Body of pancreas (tissue), 4 donors: Measurements from ENCODE around the gene AGMO. TPM values are rescaled to one million over a fixed set of nuclear protein-coding genes. Genes with fewer than 3 reads are reported as not detected.
"Not testable (repeated sequence)": the region's sequence is repeated elsewhere in the genome, so short reads cannot be mapped to it uniquely, and the experiment has no call there.

Source experiments
- ATAC-seq: fragments of 150-250 bp; one replicate; pipeline ENCODE4 v1.9.1; 2016
- DNase-seq, 4 donors: peaks; one replicate each; pipeline ENCODE4 v3.0.0-alpha.2; 2019
- H3K27ac ChIP-seq, 4 donors: fragments of 200-600 bp; sonication (generic); 1 replicate in 3 of 4; 2 replicates in 1 of 4; pipeline versions ENCODE4 v1.5.1 to v1.6.1; 2016 to 2019; ENCODE audit warnings: mild to moderate bottlenecking in 1 of 4, mixed read lengths in 1 of 4, moderate library complexity in 1 of 4
- H3K27me3 ChIP-seq, 2 donors: fragments of 200-600 bp; sonication (generic); one replicate each; pipeline ENCODE4 v1.6.0; 2016; ENCODE audit warnings: mild to moderate bottlenecking in 1 of 2
- H3K36me3 ChIP-seq, 2 donors: fragments of 200-600 bp; sonication (generic); replicated peaks in 1 of 2; 2 replicates each; pipeline ENCODE4 v1.5.1; 2016; ENCODE audit warnings: low read depth in 2 of 2; ENCODE audit not compliant: insufficient read depth in 1 of 2
- H3K4me1 ChIP-seq: fragments of 200-600 bp; sonication (generic); one replicate; pipeline ENCODE4 v1.6.0; 2016
- H3K4me3 ChIP-seq, 2 donors: fragments of 200-600 bp; sonication (generic); 1 replicate in 1 of 2; 2 replicates in 1 of 2; pipeline ENCODE4 v1.5.1; 2016 to 2019
- H3K9me3 ChIP-seq, 3 donors: fragments of 200-600 bp; sonication (generic); 1 replicate in 2 of 3; 2 replicates in 1 of 3; pipeline ENCODE4 v1.5.1; 2016
- POLR2A ChIP-seq, 3 donors: fragments of 450-650 bp; IDR thresholded peaks; one replicate each; pipeline ENCODE4 v1.6.1; 2016; ENCODE audit warnings: antibody characterized with exemption in 3 of 3, mild to moderate bottlenecking in 2 of 3
- WGBS, 2 donors: methylation state at CpG; one replicate each; pipeline ENCODE4 v1.1.5; 2017; 5-methylcytosine and 5-hydroxymethylcytosine counted together
- intact Hi-C: fragments of 100-400 bp; cut with DNase I; formaldehyde crosslinking; loops from one replicate; pipeline ENCODE4 v1.15.1; 2023
- total RNA-seq, 2 donors: library from RNA; depleted of rRNA; stranded (reverse); fragments of >200 nt; gene quantifications; one replicate each; pipeline ENCODE4 v1.1.0, GENCODE V29; 2016
- TF ChIP-seq, protein P1 (sequence below), 7 experiments: fragments of 450-650 bp in 4 of 7; fragments of 200-600 bp in 3 of 7; sonication (generic) in 3 of 7; IDR thresholded peaks; one replicate each; pipeline ENCODE4 v1.5.1; 2016 to 2019; ENCODE audit warnings: antibody characterized with exemption in 7 of 7

Gene AGMO
- total RNA-seq, 2 donors from 2014 or later, result 0.52 TPM; not detected in 1

- no peaks in the 10 kb centered on the region for H3K27me3 ChIP-seq
- H3K4me1 ChIP-seq, result no peaks in the 10 kb centered on the region
- no peaks in the 10 kb centered on the region for H3K36me3 ChIP-seq
- WGBS, 2 donors, result 31 to 45% methylated on average over 3 of the region's 3 CpGs
- no peak overlapping the region for H3K27ac ChIP-seq
- TF ChIP-seq, protein P1, sequence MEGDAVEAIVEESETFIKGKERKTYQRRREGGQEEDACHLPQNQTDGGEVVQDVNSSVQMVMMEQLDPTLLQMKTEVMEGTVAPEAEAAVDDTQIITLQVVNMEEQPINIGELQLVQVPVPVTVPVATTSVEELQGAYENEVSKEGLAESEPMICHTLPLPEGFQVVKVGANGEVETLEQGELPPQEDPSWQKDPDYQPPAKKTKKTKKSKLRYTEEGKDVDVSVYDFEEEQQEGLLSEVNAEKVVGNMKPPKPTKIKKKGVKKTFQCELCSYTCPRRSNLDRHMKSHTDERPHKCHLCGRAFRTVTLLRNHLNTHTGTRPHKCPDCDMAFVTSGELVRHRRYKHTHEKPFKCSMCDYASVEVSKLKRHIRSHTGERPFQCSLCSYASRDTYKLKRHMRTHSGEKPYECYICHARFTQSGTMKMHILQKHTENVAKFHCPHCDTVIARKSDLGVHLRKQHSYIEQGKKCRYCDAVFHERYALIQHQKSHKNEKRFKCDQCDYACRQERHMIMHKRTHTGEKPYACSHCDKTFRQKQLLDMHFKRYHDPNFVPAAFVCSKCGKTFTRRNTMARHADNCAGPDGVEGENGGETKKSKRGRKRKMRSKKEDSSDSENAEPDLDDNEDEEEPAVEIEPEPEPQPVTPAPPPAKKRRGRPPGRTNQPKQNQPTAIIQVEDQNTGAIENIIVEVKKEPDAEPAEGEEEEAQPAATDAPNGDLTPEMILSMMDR (IDR thresholded peaks at IDR 0.05), result no peak
- TF ChIP-seq POLR2A (IDR thresholded peaks at IDR 0.05), result no peak
- no peaks in the 10 kb centered on the region for H3K9me3 ChIP-seq
- ATAC-seq, result no peak
- DNase-seq, result no peak
- intact Hi-C loops, result no loop called here
- H3K4me3 ChIP-seq, result no peak overlapping the region
Measured at GRCh38 chr7:15554744-15555143, 7.1 kb downstream of the AGMO start.

DNA sequence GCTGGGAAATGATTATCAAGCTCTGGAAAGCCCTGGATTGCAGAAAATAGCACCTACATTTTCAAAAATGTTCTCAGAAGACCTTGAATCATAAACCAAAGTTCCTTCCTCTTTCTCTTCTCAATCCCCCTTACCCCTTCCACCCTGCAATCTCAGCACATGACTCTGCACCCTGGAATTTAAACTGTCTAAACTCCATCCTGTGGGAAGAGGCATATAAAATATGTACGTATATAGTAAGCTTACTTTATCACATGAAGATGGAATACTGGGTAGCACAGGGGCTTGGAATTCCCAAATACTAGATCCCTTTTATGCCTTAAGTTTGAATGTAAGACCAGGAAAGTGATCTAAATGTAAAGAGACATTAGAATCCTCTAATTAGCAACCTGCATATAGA lies 7.7 kb downstream of the AGMO start:
- Histone ChIP-seq H3K4me3 (no peak overlapping the region), H3K27me3 (no peaks in the 10 kb centered on the region), H3K27ac (no peak overlapping the region), H3K9me3 (no peaks in the 10 kb centered on the region), H3K4me1 (no peaks in the 10 kb centered on the region), H3K36me3 (no peaks in the 10 kb centered on the region)
- ATAC-seq (no peak), DNase-seq (no peak)
- no peak for TF ChIP-seq POLR2A (IDR thresholded peaks at IDR 0.05)
- TF ChIP-seq, protein P1 (IDR thresholded peaks at IDR 0.05), result no peak
- intact Hi-C loops, result no loop called here
- 52 to 70% methylated on average over 1 of the region's 1 CpG for WGBS, 2 donors

DNA sequence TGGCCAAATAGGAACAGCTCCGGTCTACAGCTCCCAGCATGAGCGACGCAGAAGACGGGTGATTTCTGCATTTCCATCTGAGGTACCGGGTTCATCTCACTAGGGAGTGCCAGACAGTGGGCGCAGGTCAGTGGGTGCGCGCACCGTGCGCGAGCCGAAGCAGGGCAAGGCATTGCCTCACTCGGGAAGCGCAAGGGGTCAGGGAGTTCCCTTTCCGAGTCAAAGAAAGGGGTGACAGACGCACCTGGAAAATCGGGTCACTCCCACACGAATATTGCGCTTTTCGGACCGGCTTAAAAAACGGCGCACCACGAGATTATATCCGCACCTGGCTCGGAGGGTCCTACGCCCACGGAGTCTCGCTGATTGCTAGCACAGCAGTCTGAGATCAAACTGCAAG lies 14.5 kb downstream of the AGMO start:
- H3K36me3 ChIP-seq, ATAC-seq, H3K27ac ChIP-seq, intact Hi-C loops, H3K9me3 ChIP-seq, H3K4me3 ChIP-seq, DNase-seq, H3K4me1 ChIP-seq, H3K27me3 ChIP-seq: not testable (repeated sequence)
- 68 to 81% methylated on average over 25 to 29 of the region's 29 CpGs for WGBS, 2 donors

DNA sequence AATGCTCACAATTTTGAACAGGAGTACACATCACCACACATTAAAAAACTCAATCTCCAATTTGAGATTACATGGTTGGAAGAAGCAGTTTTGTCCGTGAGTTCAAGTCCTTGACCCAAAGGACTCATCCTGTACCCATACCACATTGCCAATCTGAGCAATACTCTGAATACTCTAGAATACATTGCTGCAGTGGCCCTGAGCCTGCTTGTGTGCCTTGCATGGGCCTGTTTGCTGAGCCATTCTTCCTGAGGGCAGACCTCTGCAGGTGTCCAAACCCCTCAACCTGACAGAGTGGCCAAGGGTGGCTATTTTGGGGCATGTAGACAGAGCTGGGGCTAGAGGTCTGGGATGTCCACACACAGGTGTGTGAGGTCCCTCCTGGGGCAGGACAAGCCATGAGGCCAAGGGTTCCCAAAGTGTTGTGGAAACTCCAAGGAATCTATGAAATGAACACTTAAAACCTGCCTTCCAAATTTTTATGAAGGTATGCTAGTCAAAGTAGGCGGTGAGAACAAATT lies 15.5 kb downstream of the AGMO start:
- no peaks in the 10 kb centered on the region for H3K4me1 ChIP-seq
- H3K27ac ChIP-seq, result no peak overlapping the region
- H3K36me3 ChIP-seq, result no peaks in the 10 kb centered on the region
- intact Hi-C loops, result no loop called here
- no peaks in the 10 kb centered on the region for H3K9me3 ChIP-seq
- DNase-seq (no peak), ATAC-seq (no peak)
- H3K4me3 ChIP-seq, result no peak overlapping the region
- TF ChIP-seq POLR2A (IDR thresholded peaks at IDR 0.05), result no peak
- TF ChIP-seq, protein P1 (IDR thresholded peaks at IDR 0.05), result no peak
- WGBS, 2 donors, result 82 to 86% methylated on average over 2 of the region's 2 CpGs
- no peaks in the 10 kb centered on the region for H3K27me3 ChIP-seq

- H3K36me3 ChIP-seq, result no peaks in the 10 kb centered on the region
- ATAC-seq (no peak), DNase-seq (no peak)
- H3K27me3 ChIP-seq, result no peaks in the 10 kb centered on the region
- TF ChIP-seq POLR2A (IDR thresholded peaks at IDR 0.05), result no peak
- TF ChIP-seq, protein P1 (IDR thresholded peaks at IDR 0.05), result no peak
- H3K4me3 ChIP-seq, result no peak overlapping the region
- H3K27ac ChIP-seq, result no peak overlapping the region
- no peaks in the 10 kb centered on the region for H3K4me1 ChIP-seq
- no peaks in the 10 kb centered on the region for H3K9me3 ChIP-seq
- 40 to 51% methylated on average over 2 of the region's 2 CpGs for WGBS, 2 donors
- intact Hi-C loops, result no loop called here
Measured at GRCh38 chr7:15544050-15544449, 17.8 kb downstream of the AGMO start.
